NCI-H1092 (cell line): ENCODE results near the gene BZW1.

Source experiments
- DNase-seq: peaks from one replicate; lab custom pipeline; 2025; lab: John Stamatoyannopoulos, UW

BZW1 gene

DNA sequence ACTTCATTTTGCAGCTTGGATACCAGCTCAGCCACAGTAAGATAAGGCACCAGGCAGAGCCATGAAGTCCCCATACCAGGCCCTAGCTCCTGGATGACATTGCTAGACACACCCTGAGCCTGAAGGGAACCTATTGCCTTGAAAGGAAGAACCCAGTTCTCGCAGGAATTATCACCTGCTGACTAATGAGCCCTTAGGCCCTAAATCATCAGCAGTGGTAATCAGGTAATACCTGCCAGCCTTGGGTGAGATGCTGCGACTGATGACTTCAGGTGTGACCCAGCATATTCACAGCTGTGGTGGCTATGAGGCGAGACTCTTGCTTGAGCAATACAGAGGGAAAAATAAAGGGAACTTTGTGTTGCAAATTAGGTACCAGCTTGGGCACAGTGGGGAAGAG, 27.8 kb downstream of the BZW1 start:
- DNase-seq = no peak

DNA sequence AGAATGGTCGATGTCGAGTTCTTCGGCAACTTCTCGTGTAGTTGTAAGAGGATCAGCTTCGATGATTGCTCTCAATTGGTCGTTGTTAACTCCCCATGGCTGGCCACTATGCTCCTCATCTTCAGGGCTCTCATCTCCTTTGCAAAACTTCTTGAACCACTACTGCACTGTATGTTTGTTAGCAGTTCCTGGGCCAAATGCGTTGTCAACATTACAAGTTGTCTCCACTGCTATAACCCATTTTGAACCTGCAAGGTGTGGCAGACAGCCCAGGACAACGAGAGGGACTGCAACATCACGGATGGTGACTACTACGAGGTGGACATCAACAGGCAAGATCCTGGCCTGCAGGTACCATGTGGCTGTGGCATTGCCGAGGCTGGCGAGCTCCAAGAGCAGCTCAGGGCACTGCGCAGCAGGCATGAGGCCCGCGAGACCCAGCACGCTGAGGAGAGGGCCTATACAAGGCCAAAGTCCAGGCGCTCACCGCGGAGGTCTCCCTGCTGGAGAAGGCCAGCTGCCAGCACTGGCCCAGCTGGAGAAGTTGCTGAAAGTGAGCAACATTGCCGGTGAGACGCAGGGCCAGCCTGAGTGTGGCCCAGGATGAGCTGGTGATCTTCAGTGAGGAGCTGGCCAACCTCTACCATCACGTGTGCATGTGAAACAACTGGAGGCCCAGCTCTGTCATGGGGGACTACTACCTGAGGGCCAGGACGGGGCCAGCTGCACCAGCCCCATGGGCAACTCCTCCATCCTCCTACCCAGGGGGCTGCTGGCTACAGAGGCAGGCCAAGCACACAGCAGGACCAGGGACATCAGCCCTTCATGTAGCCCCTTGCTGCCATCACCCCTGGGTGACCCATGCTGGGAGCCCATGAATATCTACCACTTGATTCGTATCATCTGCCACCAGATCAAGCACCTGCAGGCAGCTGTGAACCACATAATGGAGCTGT, 32.6 kb downstream of the BZW1 start:
- no peak for DNase-seq

DNA sequence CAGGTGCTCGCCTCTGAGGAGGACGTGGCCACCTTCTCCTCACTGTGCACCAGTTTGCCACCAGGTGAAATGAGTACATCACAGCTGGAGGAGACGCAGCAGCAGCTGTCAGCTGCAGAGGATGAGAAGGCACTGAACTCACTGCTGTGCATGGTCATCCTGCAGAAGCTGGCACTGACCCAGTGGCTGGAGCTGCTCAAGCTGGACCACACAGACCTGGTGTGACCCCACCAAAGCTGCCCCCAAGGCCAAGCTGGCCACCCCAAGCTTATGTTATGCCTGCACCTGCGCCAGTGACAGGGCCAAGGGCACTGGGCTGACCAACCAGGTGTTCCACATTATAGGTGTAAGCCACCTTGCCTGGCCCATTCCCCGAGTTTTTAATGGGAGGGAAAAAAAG, 33.5 kb downstream of the BZW1 start:
- no peak for DNase-seq

DNA sequence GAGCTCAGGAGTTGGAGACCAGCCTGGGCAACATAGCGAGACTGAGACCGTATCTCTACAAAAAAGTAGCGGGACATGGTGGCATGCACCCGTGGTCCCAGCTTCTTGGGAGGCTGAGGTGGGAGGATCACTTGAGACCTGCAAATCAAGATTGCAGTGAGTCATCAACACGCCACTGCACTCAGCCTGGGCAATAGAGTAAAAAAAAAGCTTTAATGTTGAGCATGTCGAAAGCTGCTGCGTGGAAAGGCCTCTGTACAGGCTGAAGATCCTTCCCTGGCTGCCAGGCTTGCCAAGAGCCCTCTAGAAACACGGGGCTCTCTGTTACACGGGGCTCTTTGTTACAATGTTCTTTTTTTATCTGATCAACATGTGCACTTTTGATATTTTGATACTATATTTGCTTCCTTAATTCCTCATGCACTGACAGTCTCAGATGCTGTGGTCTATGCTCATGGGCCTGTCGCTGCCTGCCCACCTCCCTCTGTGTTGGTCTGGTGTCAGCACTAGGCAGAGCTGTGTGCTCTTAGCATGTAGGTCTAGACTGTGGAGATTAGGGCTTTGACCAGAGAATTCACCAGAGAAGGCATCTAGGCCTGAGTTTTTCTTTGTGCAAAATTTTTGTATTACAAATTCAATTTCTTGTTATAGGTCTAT, 34.1 kb downstream of the BZW1 start:
- no peak for DNase-seq

DNA sequence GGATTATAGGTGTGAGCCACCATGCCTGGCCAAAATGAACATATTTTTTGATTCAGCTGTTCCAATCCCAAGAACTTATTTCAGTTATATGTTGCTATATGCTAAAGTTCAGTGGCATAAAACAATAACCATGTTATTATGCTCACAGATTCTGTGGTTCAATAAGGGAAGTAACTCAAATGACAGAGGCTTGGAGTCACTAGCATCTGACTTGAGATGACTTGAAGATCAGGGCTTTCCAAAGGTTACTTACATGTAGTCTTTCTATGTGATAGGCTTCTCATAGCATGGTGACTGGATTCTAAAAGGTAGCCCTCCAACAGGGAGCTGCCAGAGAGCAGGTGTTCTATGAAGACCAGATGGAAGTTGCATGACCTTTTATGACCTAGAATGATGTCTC, 35.6 kb downstream of the BZW1 start:
- no peak for DNase-seq

DNA sequence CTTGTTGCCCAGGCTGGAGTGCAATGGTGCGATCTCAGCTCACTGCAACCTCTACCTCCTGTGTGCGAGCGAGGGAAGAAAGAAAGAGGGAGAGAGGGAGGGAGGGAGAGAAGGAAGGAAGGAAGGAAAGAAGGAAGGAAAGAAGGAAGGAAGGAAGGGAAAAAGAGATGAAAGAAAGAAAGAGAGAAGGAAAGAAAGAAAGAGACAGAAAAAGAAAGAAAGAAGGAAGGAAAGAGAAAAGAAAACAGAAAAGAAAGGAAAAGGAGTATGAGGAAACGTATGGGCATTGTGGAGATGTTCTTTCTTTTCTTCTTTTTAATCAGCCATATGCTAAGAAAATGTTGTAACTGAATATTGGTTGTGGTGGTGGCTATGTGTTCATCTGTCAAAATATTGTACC, 36.2 kb downstream of the BZW1 start:
- DNase-seq = no peak

DNA sequence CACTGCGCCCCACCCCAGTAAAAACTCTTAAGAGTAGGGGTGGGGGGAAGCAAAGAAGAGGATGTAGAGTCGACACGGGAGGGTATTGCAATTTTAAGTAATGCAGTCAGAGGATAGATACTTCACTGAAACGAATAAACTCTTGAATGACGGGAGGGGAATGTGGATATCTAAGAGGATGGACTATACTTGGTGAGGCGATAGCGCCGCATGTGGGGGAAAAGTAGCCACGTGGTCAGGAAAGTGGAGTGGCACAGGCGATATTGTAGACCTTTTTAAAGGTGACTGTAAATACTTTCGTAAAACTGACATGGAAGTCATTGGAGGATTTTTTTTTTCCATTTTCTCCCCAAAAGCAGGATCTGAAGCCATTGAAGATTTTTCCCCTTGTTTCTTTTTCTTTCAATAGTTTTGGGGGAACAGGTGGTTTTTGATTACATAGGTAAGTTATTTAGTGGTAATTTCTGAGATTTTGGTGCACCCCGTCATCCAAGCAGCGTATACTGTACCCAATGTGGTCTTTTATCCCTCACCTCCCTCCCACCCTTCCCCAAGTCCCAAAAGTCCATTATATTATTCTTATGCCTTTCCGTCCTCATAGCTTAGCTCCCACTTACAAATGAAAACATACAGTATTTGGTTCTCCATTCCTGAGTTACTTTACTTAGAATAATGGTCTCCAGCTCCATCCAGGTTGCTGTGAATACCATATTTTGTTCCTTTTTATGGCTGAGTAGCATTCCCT, 39.0 kb downstream of the BZW1 start:
- DNase-seq = no peak

DNA sequence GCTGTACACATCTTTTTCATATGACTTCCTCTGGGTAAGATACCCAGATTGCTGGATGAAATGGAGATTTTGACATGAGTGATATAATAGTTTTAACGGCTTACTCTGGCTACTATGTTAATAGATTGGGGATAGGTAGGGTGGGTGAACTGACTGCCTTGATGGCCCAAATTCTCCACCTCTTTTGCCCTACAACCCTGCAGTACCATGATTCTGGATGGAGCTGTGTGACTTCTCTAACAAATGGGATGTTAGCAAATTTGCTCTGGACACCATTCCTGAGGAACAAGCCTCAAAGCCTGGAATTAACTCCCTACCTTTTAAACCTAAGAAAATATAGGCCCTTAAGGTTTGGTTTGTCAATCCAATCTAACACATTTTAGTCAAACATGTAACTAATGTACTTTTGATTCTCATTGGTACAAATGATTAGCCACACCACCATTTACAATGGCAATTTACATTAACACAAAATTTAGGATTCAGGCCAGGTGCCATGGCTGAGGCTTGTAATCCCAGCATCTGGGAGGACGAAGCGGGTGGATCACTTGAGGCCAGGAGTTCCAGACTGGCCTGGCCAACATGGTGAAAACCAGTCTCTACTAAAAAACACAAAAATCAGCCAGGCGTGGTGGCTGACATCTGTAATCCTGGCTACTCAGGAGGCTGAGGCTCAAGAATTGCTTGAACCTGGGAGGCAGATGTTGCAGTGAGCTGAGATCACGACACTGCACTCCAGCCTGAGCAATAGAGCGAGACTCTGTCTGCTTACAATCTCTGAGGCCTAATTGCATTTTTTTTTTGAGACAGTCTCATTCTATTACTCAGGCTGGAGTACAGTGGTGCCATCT, 39.9 kb downstream of the BZW1 start:
- no peak for DNase-seq

DNA sequence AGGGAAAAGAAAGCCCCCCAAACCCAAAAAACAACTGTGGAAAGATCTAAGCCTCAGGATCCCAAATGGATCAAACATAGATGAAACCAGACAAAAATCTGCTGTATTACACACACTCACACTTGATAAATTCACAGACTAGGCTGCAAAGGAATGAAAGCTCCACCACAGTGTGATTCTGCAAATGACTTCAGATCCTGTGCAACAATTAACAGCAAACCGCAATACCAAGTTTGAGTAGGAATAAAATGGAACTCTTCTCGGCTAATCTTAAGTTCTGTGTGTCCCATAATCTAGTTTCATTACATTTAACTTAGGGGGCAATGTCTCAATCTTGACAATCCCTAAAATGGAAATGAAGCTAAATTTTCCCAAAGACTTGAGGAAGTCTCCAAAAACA, 40.9 kb downstream of the BZW1 start:
- no peak for DNase-seq

DNA sequence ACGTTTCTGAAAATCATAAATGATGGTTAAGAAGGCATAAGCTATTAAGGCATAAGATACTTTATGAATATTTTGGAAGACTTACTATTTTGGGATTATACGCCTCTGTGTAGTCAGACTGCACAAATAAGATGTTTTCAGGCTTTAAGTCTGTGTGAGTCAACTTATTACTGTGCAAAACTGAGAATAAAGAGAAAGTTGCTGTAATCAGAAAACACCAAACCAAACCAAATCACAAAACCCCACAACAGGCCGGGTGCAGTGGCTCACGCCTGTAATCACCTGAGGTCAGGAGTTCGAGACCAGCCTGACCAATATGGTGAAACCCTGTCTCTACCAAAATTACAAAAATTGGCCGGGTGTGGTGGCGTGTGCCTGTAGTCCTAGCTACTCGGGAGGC, 45.1 kb downstream of the BZW1 start:
- no peak for DNase-seq

DNA sequence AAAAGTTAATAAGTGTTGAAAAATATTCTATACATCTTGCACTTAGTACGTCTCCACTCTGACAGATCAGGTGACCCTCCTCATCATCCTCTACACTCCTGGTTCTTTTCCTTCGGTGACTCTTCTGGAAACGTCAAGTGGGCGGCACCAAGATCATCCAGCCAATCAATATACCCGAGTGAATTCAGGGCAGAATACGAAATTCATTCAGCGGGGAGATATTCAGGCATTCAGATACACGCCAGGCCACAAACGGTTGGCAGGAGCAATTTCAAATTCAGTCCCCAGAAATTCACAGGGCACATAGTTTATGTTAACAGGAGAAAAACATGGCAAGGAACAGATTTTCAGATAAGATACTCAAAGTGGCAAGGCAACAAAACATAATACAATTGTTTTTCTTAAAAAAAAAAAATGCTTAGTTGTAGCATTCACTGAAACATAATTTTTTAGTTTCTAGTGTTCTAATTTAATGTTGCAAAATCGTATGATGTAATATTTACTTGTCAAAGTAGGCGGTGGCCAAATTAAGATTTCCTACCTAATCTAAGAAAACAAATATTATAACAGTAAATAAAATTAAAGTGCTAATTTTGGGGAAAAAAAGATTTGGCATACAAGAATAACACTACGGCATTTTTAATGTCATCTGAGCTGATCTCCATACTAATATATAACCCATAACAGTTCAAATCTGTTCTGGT, 48.5 kb downstream of the BZW1 start:
- no peak for DNase-seq

DNA sequence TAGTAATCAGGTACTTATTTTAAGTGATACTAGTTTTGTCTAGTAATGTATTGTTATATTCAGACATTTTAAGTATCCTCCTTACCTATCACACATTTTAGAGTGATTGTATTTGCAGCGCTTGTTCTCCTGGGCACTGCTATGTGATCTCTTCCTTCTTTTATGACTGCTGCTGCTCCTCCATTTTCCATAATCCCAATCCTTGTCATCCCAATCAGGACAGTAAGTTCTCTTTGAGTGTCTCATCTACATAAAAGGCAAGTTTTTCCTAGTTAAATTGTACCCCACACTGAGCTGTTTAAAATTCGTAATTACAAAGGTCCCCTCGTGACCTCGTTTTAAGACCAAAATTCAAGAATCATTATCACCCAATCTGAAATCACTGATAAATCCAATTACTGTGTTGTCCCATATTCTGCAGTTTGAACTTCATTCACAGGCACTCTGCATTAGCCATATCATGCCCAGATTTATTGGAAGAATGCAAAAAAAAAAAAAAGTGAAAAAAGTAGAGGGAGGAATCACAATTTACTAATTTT, 50.0 kb downstream of the BZW1 start:
- DNase-seq = no peak

DNA sequence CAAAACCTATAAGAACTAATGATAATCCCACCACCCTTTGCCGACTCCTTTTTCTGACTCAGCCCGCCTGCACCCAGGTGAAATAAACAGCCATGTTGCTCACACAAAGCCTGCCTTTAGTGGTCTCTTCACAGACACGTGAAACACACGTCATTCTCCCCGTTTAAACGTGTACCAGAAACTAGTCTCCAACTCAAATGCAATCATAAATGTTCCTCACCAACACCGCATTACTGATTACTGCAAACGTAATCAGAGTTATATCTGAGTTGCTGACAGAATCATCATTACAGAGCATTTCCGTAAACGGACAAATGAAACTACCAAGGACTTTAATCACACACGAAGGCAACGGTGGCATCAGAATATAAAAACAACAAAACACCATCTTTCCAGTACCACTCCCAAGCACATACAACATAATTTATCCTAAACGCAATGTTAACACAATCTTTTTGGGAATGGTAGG, 50.9 kb downstream of the BZW1 start:
- no peak for DNase-seq

DNA sequence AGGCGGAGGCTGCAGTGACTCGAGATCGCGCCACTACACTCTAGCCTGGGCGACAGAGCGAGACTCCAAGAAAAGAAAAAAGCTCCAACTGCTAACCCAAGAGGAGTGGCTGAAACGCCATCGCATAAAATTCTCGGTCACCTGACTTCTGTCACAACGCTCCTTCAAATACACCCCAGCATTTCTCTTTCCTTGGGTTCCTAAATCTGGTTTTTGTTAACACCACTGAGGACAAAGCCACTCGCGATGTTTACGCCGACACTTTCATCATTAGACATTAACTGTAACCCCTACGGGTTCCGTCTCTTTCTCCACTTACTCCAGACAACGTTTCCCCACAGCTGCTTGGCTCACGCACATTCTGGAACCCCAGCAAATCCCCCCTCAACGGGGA, 52.1 kb downstream of the BZW1 start:
- DNase-seq = no peak

DNA sequence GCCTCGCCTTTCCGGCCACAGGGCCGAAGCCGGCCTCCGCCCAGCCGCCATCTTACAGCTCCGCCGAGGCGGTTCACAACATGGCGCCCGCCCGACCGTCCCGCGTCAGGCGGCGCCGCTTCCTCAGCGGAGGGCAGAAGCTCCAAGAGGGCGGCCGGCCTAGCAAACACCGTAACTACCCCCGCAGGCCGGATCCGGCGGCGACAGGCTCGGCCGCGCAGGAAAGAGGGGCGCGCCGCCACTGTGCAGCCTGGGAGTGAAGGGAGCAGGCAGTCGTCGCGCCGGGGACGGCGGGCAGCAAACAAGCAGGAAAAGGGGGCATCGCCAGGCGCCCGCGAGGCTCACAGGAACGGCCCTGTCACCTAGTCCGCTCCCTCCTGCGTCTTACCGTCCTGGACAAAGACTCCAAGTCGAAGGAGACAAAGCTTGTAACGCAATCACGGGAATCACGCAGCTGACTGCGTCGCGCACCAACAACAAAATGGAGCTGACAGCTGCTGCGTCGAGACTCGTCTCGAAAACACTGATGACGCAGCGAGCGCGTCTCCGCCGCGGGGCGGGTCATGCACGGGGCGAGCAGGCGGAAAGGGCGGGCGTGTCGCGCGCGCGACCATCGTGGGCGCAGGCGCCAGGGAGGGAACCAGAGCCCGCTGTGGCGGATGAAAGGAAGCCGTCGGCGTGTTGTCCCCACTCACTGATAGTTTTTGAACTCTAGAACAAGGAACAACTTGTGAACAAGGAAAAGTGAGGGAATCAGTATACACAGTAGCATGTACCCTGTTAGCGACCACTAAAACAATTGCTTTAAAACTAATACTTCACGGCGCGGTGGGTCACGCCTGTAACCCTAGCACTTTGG, 52.7 kb downstream of the BZW1 start, which contains the start of gene CLK1:
Gene CLK1 (minus strand): TSS at position 483 of the 859 bp plus-strand sequence. CDS start 2,796 bp downstream, outside the sequence.
- peak; percentile 77 for DNase-seq

DNA sequence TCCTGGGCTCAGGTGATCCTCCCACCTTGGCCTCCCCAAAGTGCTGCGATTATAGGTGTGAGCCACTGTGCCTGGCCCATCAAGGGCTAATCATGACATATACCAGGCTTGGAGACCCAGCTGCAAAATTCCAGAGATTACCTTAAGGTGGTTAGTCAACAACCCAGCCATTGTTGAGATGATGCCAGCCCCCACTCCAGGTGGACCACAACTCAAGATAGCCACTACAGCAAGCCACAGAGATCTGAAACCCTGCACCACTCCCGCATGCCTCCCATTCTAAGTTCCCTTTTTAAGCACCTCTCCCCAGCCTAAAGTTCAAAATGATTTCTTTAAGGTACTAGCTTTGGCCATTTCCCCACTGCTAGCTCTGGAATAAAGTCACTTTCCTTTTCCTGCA, 57.3 kb downstream of the BZW1 start:
- no peak for DNase-seq

DNA sequence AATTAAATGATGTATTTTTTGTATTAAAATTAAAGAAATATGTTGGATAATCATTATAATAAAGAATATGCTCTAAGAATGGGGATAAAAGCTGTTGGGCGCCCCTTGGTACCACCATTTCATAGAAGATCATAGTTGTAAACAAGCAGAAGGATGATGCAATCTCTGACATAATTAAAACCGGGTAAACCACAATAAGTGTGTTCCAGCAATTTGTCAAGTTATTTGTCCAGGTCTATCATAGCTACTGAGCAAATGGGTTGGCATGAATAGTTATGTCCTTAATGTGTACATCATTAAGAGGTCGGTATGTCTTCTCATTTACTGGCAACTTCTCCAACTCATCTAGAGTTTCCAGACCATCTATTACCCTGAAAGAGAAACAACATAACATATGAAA, 59.4 kb downstream of the BZW1 start:
- DNase-seq = no peak

DNA sequence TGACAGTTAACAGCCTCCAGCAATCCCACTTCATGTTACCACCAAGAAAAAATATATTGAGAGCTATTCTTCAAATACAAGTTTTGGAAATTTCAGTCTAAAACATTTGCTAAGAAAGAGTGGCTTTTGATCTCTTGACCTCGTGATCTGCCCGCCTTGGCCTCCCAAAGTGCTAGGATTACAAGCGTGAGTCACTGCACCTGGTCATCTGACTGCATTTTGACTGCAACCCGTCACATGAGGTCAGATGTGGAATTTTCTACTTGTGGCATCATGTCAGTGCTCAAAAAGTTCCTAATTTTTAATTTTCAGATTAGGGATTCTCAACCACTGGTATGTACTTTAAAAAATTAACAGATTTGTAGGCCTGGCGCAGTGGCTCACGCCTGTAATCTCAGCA, 61.9 kb downstream of the BZW1 start:
- DNase-seq = no peak
